Coronary artery (tissue), 2 donors: Measurements from ENCODE around the gene TUBB.

Experiments used
- DNase-seq: peaks from one replicate; pipeline ENCODE4 v3.0.0-alpha.2; 2017; ENCODE audit warnings: low spot score
- H3K27ac ChIP-seq, 2 donors: fragments of 200-600 bp; sonication (generic); one replicate each; pipeline ENCODE4 v1.5.1; 2016 to 2019
- H3K4me3 ChIP-seq: fragments of 200-600 bp; sonication (generic); 2 replicates; pipeline ENCODE4 v1.5.1; 2016; ENCODE audit warnings: mild to moderate bottlenecking, moderate library complexity
- TF ChIP-seq, protein P1 (sequence below): fragments of 200-600 bp; sonication (generic); IDR thresholded peaks from one replicate; pipeline ENCODE4 v1.5.1; 2019; ENCODE audit warnings: antibody characterized with exemption

Gene TUBB

DNA sequence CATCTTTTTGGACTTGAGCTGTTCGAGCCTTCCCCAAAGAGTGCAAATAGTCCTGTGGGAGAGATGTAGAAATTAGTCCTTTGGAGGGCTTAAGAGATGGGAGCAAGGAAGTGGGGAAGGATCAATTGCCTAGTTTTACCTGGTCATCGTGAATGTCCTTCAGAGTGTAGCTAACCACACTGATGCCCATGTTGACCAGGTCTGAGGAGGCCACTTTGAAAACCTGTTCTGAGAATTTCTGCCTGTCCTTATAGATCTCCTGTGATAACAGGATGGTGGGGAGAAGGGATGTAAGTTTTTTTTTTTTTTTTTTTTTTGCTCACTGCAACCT is 20.4 kb downstream of the TUBB start:
- TF ChIP-seq, protein P1, sequence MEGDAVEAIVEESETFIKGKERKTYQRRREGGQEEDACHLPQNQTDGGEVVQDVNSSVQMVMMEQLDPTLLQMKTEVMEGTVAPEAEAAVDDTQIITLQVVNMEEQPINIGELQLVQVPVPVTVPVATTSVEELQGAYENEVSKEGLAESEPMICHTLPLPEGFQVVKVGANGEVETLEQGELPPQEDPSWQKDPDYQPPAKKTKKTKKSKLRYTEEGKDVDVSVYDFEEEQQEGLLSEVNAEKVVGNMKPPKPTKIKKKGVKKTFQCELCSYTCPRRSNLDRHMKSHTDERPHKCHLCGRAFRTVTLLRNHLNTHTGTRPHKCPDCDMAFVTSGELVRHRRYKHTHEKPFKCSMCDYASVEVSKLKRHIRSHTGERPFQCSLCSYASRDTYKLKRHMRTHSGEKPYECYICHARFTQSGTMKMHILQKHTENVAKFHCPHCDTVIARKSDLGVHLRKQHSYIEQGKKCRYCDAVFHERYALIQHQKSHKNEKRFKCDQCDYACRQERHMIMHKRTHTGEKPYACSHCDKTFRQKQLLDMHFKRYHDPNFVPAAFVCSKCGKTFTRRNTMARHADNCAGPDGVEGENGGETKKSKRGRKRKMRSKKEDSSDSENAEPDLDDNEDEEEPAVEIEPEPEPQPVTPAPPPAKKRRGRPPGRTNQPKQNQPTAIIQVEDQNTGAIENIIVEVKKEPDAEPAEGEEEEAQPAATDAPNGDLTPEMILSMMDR, result no peak
- Histone ChIP-seq H3K4me3 (no peak overlapping the region), H3K27ac (peak overlapping the region in 1 of 2 donors; percentile 6)
- no peak for DNase-seq

DNA sequence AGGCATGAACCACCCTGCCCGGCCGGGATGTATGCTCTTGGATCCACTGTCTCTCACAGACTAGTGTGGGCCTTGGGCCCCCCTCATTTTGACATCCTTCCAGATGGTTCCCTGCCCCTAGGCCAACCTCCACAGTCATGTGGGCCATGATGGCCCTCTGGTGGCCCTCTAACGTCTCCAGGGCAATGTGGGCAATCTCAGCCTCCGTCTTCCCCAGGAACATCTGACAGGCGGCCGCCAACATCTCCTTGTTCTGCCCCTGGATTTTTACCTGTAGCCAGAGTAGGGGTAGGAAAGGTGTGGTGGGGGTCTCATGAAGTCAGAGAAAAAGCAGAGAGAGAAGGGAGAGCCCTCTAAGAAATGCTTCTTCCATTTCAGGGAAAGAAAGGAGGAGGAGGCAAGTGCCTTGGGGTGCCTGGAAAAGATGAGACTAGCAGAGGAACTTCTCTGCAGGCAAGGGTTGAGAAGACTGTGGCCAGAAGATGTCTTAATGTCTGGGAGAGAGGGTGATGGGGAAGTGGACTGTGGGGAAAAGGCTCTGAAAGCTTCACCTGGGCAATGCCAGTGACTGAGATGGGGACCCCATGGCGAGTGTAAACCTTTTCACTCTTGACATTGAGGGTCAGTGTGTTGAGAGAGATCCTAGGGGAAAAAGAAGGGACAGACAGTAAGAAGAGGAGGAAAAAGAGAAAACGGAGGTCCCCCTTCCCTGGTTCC is 21.1 kb downstream of the TUBB start:
- peak overlapping the region; percentile 98 to 99 for H3K27ac ChIP-seq
- DNase-seq, result no peak
- TF ChIP-seq, protein P1, result no peak
- H3K4me3 ChIP-seq, result peak overlapping the region; percentile 93

DNA sequence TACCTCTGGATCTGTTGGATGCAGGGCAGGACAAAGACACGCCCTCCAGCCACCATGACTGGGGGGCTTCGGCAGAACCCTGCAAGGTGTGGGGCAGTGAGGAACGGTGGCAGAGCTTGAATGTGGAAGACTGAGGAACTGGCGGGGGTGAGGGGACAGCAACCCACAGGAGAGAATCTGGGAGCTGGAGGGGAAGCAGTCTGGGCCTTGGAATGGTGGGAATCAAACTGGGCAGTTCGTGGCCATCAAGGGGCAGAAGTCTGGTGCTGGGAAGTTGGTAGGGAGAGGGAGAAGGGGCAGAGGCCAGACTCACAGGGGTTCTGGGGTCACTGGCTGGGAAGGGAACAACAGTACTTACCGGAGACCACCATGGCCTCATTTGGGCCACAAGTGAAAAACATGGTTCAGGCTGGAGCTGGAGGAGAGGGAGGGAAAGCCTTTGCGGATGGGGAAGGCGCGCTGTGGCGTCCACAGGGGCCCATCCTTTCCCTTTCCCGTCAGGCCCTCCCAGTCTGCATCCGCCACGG is 21.7 kb downstream of the TUBB start:
- peak overlapping the region; percentile 98 to 99 for H3K27ac ChIP-seq
- TF ChIP-seq, protein P1, result no peak
- DNase-seq, result peak; percentile 76
- H3K4me3 ChIP-seq, result peak overlapping the region; percentile 93

DNA sequence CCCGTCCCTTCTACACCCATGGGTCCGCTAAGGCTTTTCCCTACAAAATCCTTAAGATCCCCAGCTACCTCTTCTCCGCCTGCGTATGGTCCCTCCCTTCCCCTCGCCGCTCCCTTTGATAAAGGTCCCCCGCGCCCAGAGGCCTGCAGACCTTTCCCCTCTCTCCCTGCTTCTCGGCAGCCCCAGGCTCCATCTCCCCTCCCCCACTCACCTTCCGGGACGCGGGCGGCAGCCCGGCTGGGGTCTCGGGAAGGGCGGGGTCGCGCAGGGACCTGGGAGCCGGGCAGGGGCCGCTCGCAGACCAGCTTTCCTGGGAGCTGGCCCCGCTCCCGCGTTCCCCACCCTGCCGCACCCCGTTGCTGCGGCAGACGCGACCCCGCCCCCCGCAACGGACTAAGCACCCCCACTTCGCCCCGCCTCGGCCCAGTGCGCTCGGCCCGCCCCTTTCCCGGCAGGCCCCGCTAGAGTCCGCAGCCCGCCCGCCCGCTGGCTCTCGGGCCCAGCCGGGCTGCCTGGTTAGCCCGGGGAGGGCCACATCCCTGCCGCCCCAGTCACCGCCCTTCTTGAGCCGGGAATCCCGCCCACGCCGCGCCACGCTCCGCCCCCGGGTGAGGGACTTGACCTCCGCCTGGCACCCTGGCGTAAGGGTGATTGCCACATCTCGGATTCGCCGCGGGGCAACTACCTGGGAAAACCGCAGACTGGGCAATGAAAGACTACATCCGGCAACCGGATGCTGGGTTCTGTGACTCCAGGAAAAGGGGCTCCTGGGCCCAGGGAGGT is 22.4 kb downstream of the TUBB start, which contains the start of gene FLOT1:
TSS of gene FLOT1 (minus strand) at position 372 of the 783 bp plus-strand sequence. CDS start 498 bp downstream, outside the sequence.
- Histone ChIP-seq H3K27ac (peak within 1 kb of the TSS; percentile 98 to 99), H3K4me3 (peak within 1 kb of the TSS; percentile 93)
- TF ChIP-seq, protein P1, result no peak
- DNase-seq, result peak; percentile 99

DNA sequence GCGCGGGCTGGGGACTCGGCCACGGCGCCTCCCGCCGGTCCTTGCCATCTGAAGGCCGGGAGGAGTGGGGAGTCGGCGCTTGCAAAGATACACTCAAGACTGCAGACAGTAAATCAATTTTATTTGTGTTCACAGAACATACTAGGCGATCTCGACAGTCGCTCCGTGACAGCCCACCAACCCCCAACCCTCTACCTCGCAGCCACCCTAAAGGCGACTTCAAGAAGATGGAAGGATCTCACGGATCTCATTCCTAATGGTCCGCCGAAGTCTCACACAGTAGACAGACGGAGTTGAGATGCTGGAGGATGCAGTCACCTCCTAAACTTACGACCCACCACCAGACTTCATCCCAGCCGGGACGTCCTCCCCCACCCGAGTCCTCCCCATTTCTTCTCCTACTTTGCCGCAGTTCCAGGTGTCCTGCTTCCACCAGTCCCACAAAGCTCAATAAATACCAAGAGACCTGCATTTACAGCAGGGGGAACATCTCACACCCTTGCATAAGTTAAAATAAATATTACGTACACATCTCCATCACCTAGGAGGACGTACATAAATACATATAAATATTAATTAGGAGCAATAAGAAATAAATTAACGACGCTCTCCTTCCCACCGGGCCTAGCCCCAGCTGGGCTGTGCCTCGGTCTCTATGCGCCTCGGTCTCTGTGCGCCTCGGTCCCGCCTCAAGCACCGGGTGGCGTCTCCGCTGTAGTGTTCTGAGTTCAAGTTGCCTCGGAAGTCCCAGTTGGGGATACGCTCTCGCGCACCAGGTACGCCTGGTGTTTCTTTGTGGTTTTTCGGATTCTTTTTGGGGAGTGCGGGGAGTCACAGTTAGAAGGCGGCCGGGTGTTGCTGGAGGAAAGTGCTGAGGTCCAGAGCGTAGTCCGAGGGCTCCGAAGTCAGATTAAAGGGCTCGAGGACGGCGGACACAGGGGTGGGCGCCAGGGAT is 23.2 kb downstream of the TUBB start:
- peak overlapping the region; percentile 93 for H3K4me3 ChIP-seq
- TF ChIP-seq, protein P1, result no peak
- peak; percentile 80 for DNase-seq
- H3K27ac ChIP-seq, result peak overlapping the region; percentile 98 to 99

DNA sequence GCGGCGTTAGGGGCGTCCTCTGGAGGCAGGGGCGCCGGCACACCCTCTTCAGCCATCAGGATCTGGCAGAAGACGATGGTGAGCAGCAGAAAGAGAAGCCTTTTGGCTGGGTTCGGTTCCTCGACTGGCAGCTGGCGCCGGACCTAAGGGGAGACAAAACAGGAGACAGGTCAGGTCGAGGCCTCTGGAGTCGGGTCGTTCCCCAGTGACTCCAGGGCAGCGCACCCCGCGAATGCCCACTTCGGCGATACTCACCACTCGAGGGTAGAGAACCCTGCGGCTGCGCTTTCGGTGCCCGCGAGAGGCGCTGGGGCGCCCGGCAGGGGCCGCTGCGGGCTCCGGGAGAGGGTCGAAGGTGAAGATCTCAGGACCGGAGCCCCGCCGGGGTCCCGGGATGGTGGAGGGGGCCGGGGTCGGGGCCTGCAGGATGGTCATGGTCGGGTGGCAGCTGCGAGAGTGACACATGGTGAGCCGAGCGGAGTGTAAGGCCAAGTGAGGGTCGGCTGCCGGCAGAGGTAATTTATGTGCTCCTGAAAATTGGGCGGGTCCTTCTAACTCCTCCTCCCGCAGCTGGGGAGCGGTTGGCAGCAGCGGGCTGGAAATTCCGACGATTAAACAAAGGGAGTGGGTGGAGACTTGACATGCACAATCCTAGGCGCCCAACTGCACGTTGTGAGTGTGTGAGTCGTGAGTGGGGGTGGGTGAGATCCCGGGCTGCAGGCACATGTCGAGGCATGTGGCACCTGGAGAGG is 24.1 kb downstream of the TUBB start, which contains the start of gene IER3:
TSS of gene IER3 (minus strand) at position 494 of the 752 bp plus-strand sequence. CDS start at position 465, 29 bp downstream.
- Histone ChIP-seq H3K4me3 (peak within 1 kb of the TSS; percentile 93), H3K27ac (peak within 1 kb of the TSS; percentile 98 to 99)
- DNase-seq, result peak; percentile 91
- TF ChIP-seq, protein P1, result peak; percentile 66
